GM18520 (cell line): ENCODE measurements around the gene SPECC1.
"Not testable (repeated sequence)": the region's sequence is repeated elsewhere in the genome, so short reads cannot be mapped to it uniquely, and the experiment has no call there.

Experiments
- ATAC-seq: cut with Tn5 transposase; IDR thresholded peaks from one replicate; pipeline ENCODE4 v1.9.1; 2021; ENCODE audit not compliant: unreplicated experiment

The SPECC1 gene

GRCh38 chr17:20300436-20300934 is 291.3 kb downstream of the SPECC1 start:
- no peak for ATAC-seq

DNA sequence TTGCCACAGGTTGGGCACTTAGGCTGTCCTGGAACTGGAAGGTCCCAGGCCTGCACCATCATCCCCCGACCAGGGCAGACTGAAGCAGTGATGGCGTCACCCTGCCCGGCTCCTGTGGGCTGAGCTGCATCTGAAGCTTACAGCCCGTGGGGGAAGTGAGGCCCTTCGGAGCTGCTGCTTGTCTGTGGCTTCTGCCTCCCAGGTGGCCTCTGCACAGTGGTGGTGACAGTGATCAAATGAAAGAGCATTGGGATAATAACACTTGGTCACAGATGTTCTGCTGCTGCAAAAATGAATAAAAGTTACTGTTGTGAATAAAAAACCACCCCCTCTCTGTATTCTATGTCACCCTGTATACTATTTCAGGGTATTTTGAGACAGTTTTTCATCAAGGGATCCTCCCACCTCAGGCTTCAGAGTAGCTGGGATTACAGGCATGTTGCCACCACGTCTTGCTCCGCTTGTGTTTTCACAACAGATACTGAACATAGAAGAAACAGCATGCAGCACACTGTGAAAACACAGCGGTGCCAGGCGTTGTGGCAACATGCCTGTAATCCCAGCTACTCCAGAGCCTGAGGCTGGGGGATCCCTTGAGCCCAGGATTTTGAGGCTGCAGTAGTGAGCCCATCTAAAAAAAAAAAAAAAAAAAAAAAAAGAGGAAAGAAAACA is 293.2 kb downstream of the SPECC1 start:
- ATAC-seq: no peak

DNA sequence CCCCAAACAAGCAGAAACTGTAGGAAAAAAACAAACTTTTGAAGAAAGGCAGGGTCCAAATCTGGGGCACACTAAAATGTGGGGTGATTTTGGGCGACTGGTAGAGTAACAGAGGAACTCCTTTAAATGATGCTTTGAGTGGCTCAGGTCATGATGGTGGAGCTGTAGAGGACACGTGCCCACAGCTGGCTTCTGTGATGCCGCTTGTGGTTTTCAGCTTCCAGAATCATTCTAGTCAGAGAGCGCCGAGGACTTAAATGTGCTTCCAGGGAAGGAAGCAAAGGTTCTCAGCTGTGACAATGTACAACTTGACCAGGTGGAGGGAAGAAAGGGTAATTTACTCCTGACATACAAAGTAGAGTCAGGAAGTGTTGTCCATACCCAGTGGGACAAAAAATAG is 295.8 kb downstream of the SPECC1 start:
- ATAC-seq: no peak

GRCh38 chr17:20306924-20307323 is 297.8 kb downstream of the SPECC1 start:
- no peak for ATAC-seq

DNA sequence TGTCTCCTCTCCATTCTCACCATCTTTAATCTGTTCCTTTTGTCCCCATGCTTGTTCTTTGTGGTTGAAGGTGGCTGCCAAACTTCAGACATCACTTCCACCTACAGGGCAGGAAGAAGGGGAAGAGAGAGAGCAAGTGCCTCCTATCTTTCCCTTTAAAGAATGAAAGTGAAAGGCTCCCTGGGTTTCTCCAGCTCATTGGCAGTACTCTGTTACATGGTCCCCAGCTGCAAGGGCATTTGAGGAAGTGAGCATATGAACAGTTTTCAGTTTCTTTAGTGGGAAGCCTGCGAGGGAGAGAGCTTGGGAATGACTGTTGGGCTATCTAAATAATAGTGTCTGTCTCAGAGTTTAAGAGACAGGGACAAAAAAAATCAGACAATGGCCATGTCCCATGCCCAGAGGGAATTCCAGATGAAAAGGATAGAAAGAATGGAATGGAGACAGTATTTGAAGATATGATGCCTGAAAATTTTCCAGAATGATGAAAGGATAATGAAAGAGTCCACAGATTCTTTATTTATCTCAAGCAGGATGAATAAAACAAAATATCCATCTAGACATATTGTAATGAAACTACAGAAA is 298.3 kb downstream of the SPECC1 start:
- no peak for ATAC-seq

GRCh38 chr17:20310481-20310880 is 301.3 kb downstream of the SPECC1 start:
- no peak for ATAC-seq

- no peak for ATAC-seq
Measured at GRCh38 chr17:20313306-20313705, 304.1 kb downstream of the SPECC1 start.

- no peak for ATAC-seq
Measured at GRCh38 chr17:20313891-20314290, 304.7 kb downstream of the SPECC1 start.

DNA sequence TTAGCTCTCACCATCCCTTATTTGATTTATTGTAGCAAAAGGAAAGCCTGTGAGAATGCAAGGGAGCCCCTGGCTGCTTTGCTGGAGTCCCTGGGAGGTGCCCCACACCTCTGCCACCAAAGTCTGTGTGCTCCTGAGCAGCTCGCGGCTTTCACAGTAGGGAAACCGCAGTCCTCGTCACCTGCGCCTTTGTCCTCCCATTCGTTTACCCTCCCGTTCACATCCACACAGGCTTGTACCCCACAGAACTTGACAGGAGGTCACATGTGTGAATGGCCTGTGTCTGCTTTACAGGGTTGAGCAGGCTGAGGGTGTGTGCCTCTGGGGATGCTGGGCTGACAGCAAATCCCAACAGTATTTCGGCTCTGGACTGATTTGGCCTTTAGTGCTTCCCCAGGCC is 305.7 kb downstream of the SPECC1 start:
- no peak for ATAC-seq

DNA sequence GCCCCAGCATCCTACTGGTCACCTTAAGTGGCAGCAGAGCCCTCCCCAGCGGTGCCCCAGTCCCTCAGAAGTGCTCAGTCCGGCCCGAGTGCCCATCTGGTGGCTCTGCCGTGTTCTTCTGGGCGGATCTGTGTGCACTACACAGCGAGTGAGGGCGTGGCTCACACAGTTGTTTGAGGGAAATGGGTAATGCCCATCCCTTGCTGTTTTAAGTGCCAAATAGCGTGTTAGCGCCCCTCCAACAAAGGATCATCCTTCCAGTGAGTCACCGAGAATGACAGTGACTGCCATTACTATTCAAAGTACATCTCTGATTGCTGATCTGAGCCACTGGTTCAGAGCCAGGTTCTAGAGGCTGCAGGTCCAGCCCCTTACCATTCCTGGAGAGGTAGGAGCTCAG is 306.2 kb downstream of the SPECC1 start:
- no peak for ATAC-seq

- no peak for ATAC-seq
Measured at GRCh38 chr17:20315821-20316220, 306.7 kb downstream of the SPECC1 start.

- ATAC-seq: not testable (repeated sequence)
Measured at GRCh38 chr17:20320535-20321229, 311.5 kb downstream of the SPECC1 start.

DNA sequence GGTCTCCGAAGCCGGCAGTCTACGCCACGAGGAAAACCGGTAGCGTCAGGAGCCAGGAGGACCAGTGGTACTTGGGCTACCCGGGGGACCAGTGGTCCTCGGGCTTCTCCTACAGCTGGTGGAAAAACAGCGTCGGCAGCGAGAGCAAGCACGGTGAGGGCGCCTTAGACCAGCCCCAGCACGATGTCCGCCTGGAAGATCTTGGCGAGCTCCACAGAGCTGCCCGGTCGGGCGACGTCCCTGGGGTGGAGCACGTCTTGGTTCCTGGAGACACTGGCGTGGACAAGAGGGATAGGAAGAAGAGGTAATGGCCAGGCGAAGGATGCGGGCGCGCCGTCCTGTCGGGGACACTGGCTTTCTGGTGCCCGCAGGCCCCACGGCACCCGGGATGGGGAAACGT is 312.2 kb downstream of the SPECC1 start:
- not testable (repeated sequence) for ATAC-seq

GRCh38 chr17:20327739-20328138 is 318.6 kb downstream of the SPECC1 start:
- ATAC-seq: not testable (repeated sequence)

DNA sequence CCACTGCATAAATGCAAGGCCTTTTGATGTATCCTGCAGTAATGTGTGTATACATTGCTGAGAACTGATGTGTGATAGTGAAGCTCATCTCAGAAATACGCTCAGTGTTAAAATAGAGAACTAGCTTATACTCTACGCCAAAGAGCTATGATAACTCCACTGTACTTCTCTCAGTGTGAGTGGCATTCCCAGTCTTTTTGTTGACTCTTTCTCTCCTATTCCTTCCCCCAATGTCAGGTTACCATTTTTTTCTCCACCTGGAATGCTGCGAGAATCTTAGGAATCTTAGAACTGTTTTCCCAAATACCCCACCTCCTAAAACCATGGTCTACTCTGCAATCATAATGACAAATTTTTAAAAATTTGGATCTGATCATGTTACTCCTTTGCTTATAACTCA is 342.2 kb downstream of the SPECC1 start:
- not testable (repeated sequence) for ATAC-seq

DNA sequence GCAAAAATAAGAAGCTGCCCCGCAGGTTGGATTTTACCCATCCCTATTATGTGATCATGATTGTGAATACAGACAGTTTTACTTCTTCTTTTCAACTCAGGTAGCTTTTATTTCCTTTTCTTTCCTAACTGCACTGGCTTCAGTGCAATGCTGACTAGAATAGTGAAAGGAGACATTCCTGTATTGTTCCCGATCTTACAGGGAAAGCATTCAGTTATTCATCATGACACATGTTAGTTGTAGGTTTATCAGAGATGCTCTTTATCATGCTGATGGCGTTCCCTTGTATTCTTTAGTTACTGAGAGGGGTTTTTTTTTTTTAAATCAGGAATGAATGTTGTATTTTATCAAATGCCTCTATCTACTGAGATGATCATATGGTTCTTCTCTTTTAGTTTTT is 343.4 kb downstream of the SPECC1 start:
- not testable (repeated sequence) for ATAC-seq

GRCh38 chr17:20363846-20364245 is 354.7 kb downstream of the SPECC1 start:
- not testable (repeated sequence) for ATAC-seq
